HCT116 (cell line): ENCODE data around the gene NDUFS8. TPM values are rescaled to one million over a fixed set of nuclear protein-coding genes. Genes with fewer than 3 reads are reported as not detected.

ENCODE experiments used
- ATAC-seq: fragments of 200-7000 bp; cut with Tn5 transposase; 2 replicates; pipeline ENCODE4 v1.9.1; 2020; ENCODE audit warnings: mild to moderate bottlenecking, moderate library complexity
- BruUV-seq: library from RNA; stranded (reverse); fragments of 400-500 nt; replicated peaks from 2 replicates; lab custom pipeline; 2021; lab: Mats Ljungman, UMichigan
- CTCF ChIA-PET: fragments of 300-600 bp; sonication (Branson Sonifier 250); formaldehyde crosslinking; loops from one replicate; lab custom pipeline; 2021; ENCODE audit warnings: antibody characterized with exemption; lab: Charles Lee
- POLR2A ChIA-PET: fragments of 300-600, 350-600 bp; sonication (Branson Sonifier 250); formaldehyde crosslinking; loops from one replicate; lab custom pipeline; 2021; ENCODE audit warnings: antibody characterized with exemption; lab: Charles Lee
- RAD21 ChIA-PET, 2 experiments: fragments of 300-600 bp; sonication (Branson Sonifier 250); formaldehyde crosslinking; loops; one replicate each; lab custom pipeline; 2023; ENCODE audit warnings: low total read pairs in 2 of 2; ENCODE audit not compliant: uncharacterized antibody in 2 of 2, unreplicated experiment in 2 of 2, low non-redundant PET in 1 of 2; lab: Charles Lee
- DNase-seq: peaks from one replicate; pipeline ENCODE4 v3.0.0-alpha.2; 2010; ENCODE audit warnings: low read depth, low spot score
- H2AFZ ChIP-seq: fragments of 200-600 bp; shearing (Covaris generic), sonication (generic); 2 replicates; pipeline ENCODE4 v1.6.1; 2017; ENCODE audit warnings: low read depth, mixed run types, mixed read lengths, antibody characterized with exemption, low read length; ENCODE audit not compliant: poor library complexity, severe bottlenecking
- H3K27ac ChIP-seq: 2 replicates; pipeline ENCODE4 v1.5.1; 2012; ENCODE audit warnings: low read depth, low read length
- H3K27me3 ChIP-seq: fragments of 200-600 bp; sonication (generic); 2 replicates; pipeline ENCODE4 v1.6.1; 2016; ENCODE audit warnings: mixed run types, low read length, mixed read lengths; ENCODE audit not compliant: insufficient read depth
- H3K36me3 ChIP-seq, 2 experiments: fragments of 200-500 bp in 1 of 2; fragments of 200-600 bp in 1 of 2; sonication (Bioruptor generic) in 1 of 2; sonication (generic) in 1 of 2; 2 replicates each; pipeline versions ENCODE4 v1.5.1 to v1.6.1; 2014 to 2016; ENCODE audit warnings: low read length in 2 of 2, inconsistent platforms in 1 of 2, mixed read lengths in 1 of 2, mixed run types in 1 of 2; ENCODE audit not compliant: insufficient read depth in 2 of 2, control insufficient read depth in 1 of 2
- H3K4me1 ChIP-seq, 2 experiments: fragments of 200-600 bp in 1 of 2; sonication (generic) in 1 of 2; 2 replicates each; pipeline versions ENCODE4 v1.5.1 to v1.6.1; 2012 to 2017; ENCODE audit warnings: low read length in 2 of 2, inconsistent platforms in 1 of 2, mild to moderate bottlenecking in 1 of 2, mixed read lengths in 1 of 2, mixed run types in 1 of 2, moderate library complexity in 1 of 2; ENCODE audit not compliant: insufficient read depth in 2 of 2, control insufficient read depth in 1 of 2
- H3K4me2 ChIP-seq: fragments of 200-600 bp; sonication (generic); 2 replicates; pipeline ENCODE4 v1.6.1; 2017; ENCODE audit warnings: mixed run types, low read length, mixed read lengths
- H3K4me3 ChIP-seq, 2 experiments: fragments of 200-600 bp in 1 of 2; sonication (generic) in 1 of 2; replicated peaks in 1 of 2; 2 replicates each; pipeline ENCODE4 v1.5.1; 2011 to 2016; ENCODE audit warnings: low read length in 2 of 2, control low read depth in 1 of 2, low read depth in 1 of 2, mild to moderate bottlenecking in 1 of 2, mixed read lengths in 1 of 2, mixed run types in 1 of 2
- H3K79me2 ChIP-seq: fragments of 200-600 bp; sonication (generic); 2 replicates; pipeline ENCODE4 v1.6.1; 2017; ENCODE audit warnings: mild to moderate bottlenecking, mixed run types, low read length, moderate library complexity, mixed read lengths; ENCODE audit not compliant: insufficient read depth
- H3K9ac ChIP-seq: fragments of 200-600 bp; sonication (generic); 2 replicates; pipeline ENCODE4 v1.6.1; 2016; ENCODE audit warnings: low read length, mixed read lengths
- H3K9me2 ChIP-seq: fragments of 200-600 bp; sonication (generic), shearing (Covaris generic); 2 replicates; pipeline ENCODE4 v1.6.1; 2017; ENCODE audit warnings: mixed run types, mild to moderate bottlenecking, moderate library complexity; ENCODE audit not compliant: insufficient read depth
- H3K9me3 ChIP-seq, 2 experiments: fragments of 200-500 bp in 1 of 2; fragments of 200-600 bp in 1 of 2; sonication (Bioruptor generic) in 1 of 2; sonication (generic) in 1 of 2; 2 replicates each; pipeline ENCODE4 v1.6.1; 2014 to 2017; ENCODE audit warnings: low read length in 2 of 2, mixed read lengths in 2 of 2, inconsistent platforms in 1 of 2, low read depth in 1 of 2, mild to moderate bottlenecking in 1 of 2, mixed run types in 1 of 2, moderate library complexity in 1 of 2; ENCODE audit not compliant: control insufficient read depth in 1 of 2, insufficient read depth in 1 of 2
- H4K20me1 ChIP-seq: fragments of 200-600 bp; sonication (generic), shearing (Covaris generic); 2 replicates; pipeline ENCODE4 v1.6.1; 2017; ENCODE audit warnings: mixed run types, mild to moderate bottlenecking, moderate library complexity; ENCODE audit not compliant: insufficient read depth
- CEBPB ChIP-seq: IDR thresholded peaks from 2 replicates; pipeline ENCODE4 v1.6.1; 2012; ENCODE audit warnings: low read depth
- SP1 ChIP-seq: IDR thresholded peaks from 2 replicates; pipeline ENCODE4 v1.6.1; 2012; ENCODE audit warnings: low read depth
- intact Hi-C: fragments of 100-400 bp; cut with micrococcal nuclease; formaldehyde crosslinking; loops from 2 replicates; pipeline ENCODE4 v1.10.0; 2022
- total RNA-seq: library from RNA; stranded (reverse); gene quantifications from one replicate; pipeline ENCODE4 v1.2.1, GENCODE V29; 2021; ENCODE audit not compliant: unreplicated experiment
- TF ChIP-seq, protein P1 (sequence below): IDR thresholded peaks from 2 replicates; pipeline ENCODE4 v1.6.1; 2012
- TF ChIP-seq, protein P2 (sequence below): IDR thresholded peaks from 2 replicates; pipeline ENCODE4 v1.6.1; 2012; ENCODE audit warnings: low read depth

NDUFS8 gene
- total RNA-seq, 1 experiment from 2014 or later = 189 TPM

DNA sequence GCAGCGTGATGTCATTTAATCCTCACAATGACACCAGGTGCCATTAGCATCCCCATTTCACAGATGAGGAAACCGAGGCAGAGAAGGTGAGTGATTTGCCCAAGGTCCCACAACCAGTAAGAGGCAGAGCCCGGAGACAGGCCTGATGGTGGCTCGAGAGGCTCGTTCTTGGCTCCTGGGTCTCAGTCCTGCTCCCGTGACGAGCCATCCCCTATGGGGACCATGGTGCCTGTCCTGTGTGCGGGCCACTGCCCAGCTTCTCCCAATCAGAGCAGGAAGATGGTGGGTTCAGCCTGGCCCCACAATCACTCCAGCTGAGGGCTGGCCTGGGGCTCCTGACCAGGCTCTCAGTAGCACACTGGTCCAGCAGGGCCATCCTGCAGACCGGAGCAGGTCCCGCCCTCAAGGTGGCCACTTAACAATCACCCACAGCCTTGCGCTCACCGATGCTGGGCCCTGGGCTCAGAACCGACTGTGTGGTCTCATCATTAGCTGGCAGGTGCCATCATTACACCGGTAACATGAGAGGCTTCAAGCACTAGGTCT is 16.8 kb upstream of the NDUFS8 start:
- ChIA-PET POLR2A (interaction anchor here (1.2 to 1.3 kb wide), 3 partner anchors 9 to 17 kb away, joined by 3 to 5 read pairs (median 3); partner anchors contain the start of genes NDUFS8 and UNC93B1), RAD21 (no interaction called here), CTCF (interaction anchor here (0.8 kb wide), 1 partner anchor 58 kb away, joined by 3 read pairs; no protein-coding TSS in a partner anchor)
- TF ChIP-seq, protein P1, sequence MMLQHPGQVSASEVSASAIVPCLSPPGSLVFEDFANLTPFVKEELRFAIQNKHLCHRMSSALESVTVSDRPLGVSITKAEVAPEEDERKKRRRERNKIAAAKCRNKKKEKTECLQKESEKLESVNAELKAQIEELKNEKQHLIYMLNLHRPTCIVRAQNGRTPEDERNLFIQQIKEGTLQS = no peak
- no peak for TF ChIP-seq CEBPB
- TF ChIP-seq, protein P2, sequence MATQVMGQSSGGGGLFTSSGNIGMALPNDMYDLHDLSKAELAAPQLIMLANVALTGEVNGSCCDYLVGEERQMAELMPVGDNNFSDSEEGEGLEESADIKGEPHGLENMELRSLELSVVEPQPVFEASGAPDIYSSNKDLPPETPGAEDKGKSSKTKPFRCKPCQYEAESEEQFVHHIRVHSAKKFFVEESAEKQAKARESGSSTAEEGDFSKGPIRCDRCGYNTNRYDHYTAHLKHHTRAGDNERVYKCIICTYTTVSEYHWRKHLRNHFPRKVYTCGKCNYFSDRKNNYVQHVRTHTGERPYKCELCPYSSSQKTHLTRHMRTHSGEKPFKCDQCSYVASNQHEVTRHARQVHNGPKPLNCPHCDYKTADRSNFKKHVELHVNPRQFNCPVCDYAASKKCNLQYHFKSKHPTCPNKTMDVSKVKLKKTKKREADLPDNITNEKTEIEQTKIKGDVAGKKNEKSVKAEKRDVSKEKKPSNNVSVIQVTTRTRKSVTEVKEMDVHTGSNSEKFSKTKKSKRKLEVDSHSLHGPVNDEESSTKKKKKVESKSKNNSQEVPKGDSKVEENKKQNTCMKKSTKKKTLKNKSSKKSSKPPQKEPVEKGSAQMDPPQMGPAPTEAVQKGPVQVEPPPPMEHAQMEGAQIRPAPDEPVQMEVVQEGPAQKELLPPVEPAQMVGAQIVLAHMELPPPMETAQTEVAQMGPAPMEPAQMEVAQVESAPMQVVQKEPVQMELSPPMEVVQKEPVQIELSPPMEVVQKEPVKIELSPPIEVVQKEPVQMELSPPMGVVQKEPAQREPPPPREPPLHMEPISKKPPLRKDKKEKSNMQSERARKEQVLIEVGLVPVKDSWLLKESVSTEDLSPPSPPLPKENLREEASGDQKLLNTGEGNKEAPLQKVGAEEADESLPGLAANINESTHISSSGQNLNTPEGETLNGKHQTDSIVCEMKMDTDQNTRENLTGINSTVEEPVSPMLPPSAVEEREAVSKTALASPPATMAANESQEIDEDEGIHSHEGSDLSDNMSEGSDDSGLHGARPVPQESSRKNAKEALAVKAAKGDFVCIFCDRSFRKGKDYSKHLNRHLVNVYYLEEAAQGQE = no peak
- TF ChIP-seq SP1 = no peak
- Histone ChIP-seq H3K4me2 (peak overlapping the region; percentile 97), H3K9ac (peak overlapping the region; percentile 86), H3K27ac (peak overlapping the region; percentile 96), H3K4me3 (peak overlapping the region; percentile 11 to 51; a peak in 3 of 4 replicates), H3K79me2 (peaks cover 20% of the 10 kb centered on the region; the same call in 1 of the 2 replicates), H2AFZ (no peak overlapping the region), H4K20me1 (no peaks in the 10 kb centered on the region), H3K4me1 (peaks cover 86 to 99% of the 10 kb centered on the region in 2 experiments), H3K27me3 (no peaks in the 10 kb centered on the region), H3K36me3 (no peaks in the 10 kb centered on the region), H3K9me2 (no peaks in the 10 kb centered on the region), H3K9me3 (no peaks in the 10 kb centered on the region)
- TSS peak; percentile 17 for BruUV-seq
- intact Hi-C loops = loop anchor here (5.0 kb wide), 1 partner anchor 194 kb away; no protein-coding TSS in a partner anchor
- no peak for ATAC-seq
- DNase-seq = no peak
